Cerebellar cortex (tissue), 1 donor: ENCODE results near the gene KATNAL2.

Experiments used
- DNase-seq: peaks from one replicate; pipeline ENCODE4 v3.0.0-alpha.2; 2015; ENCODE audit warnings: low spot score

KATNAL2 gene

GRCh38 chr18:47035156-47035671, 117.8 kb downstream of the KATNAL2 start, which contains the start of gene ELOA2:
Gene ELOA2 (minus strand): TSS chr18:47035621. CDS start chr18:47035264, 357 bp downstream.
- DNase-seq, result no peak

- DNase-seq, result peak; percentile 43
These were observed 119.0 kb downstream of the KATNAL2 start for GRCh38 chr18:47036298-47036874.

- DNase-seq, result no peak
These were observed 119.7 kb downstream of the KATNAL2 start for GRCh38 chr18:47036927-47037578.

GRCh38 chr18:47040982-47041381, 123.6 kb downstream of the KATNAL2 start:
- DNase-seq, result no peak

- peak; percentile 56 for DNase-seq
These were observed 133.1 kb downstream of the KATNAL2 start for GRCh38 chr18:47050468-47050867.

- no peak for DNase-seq
These were observed 137.0 kb downstream of the KATNAL2 start for GRCh38 chr18:47054369-47054768.

GRCh38 chr18:47062471-47062870, 145.1 kb downstream of the KATNAL2 start:
- no peak for DNase-seq

- DNase-seq, result no peak
These were observed 145.7 kb downstream of the KATNAL2 start for GRCh38 chr18:47063096-47063495.

GRCh38 chr18:47067648-47068047, 150.2 kb downstream of the KATNAL2 start:
- DNase-seq, result no peak

- DNase-seq, result no peak
These were observed 157.9 kb downstream of the KATNAL2 start for GRCh38 chr18:47075098-47075883.

- DNase-seq, result no peak
These were observed 159.7 kb downstream of the KATNAL2 start for GRCh38 chr18:47077111-47077510.

GRCh38 chr18:47080872-47081271, 163.5 kb downstream of the KATNAL2 start:
- DNase-seq, result no peak

- DNase-seq, result no peak
These were observed 164.2 kb downstream of the KATNAL2 start for GRCh38 chr18:47081578-47081977.

GRCh38 chr18:47087676-47088075, 170.3 kb downstream of the KATNAL2 start:
- no peak for DNase-seq

- no peak for DNase-seq
These were observed 178.4 kb downstream of the KATNAL2 start for GRCh38 chr18:47095810-47096209.

GRCh38 chr18:47100212-47100831, 182.9 kb downstream of the KATNAL2 start:
- peak; percentile 88 for DNase-seq

- DNase-seq, result peak; percentile 62
These were observed 191.0 kb downstream of the KATNAL2 start for GRCh38 chr18:47108373-47108772.

GRCh38 chr18:47108998-47109405, 191.6 kb downstream of the KATNAL2 start:
- DNase-seq, result peak; percentile 96

- DNase-seq, result no peak
These were observed 192.3 kb downstream of the KATNAL2 start for GRCh38 chr18:47109720-47110119.

GRCh38 chr18:47110492-47111274, 193.3 kb downstream of the KATNAL2 start:
- DNase-seq, result no peak

- DNase-seq, result no peak
These were observed 196.6 kb downstream of the KATNAL2 start for GRCh38 chr18:47113796-47114540.
